H54 (cell line): ENCODE results near the gene TBX1.

Source experiments
- DNase-seq: peaks from one replicate; pipeline ENCODE4 v3.0.0; 2011; ENCODE audit warnings: low spot score, mixed read lengths; ENCODE audit not compliant: insufficient read length
- FAIRE-seq: peaks from 3 replicates; lab custom pipeline; 2011; peaks lifted over from hg19 to GRCh38; lab: Jason Lieb, UNC
- POLR2A ChIP-seq: IDR thresholded peaks from 2 replicates; pipeline ENCODE4 v1.6.1; 2011; ENCODE audit warnings: low read depth, mild to moderate bottlenecking, low read length

The TBX1 gene

GRCh38 chr22:19779011-19779421 is 18.4 kb downstream of the TBX1 start:
- no peak for FAIRE-seq
- no peak for DNase-seq
- no peak for TF ChIP-seq POLR2A

- DNase-seq (no peak), FAIRE-seq (no peak)
- no peak for TF ChIP-seq POLR2A
Observed at GRCh38 chr22:19779685-19780268, 19.2 kb downstream of the TBX1 start.

GRCh38 chr22:19782533-19782932 is 22.0 kb downstream of the TBX1 start:
- FAIRE-seq (no peak), DNase-seq (no peak)
- TF ChIP-seq POLR2A = no peak

GRCh38 chr22:19783586-19784383 is 23.2 kb downstream of the TBX1 start:
- DNase-seq (no peak), FAIRE-seq (no peak)
- no peak for TF ChIP-seq POLR2A

GRCh38 chr22:19784384-19785175 is 24.0 kb downstream of the TBX1 start:
- DNase-seq (no peak), FAIRE-seq (no peak)
- TF ChIP-seq POLR2A = no peak

- no peak for TF ChIP-seq POLR2A
- FAIRE-seq (no peak), DNase-seq (no peak)
Observed at GRCh38 chr22:19785461-19786263, 25.1 kb downstream of the TBX1 start.

GRCh38 chr22:19786264-19786585 is 25.6 kb downstream of the TBX1 start:
- no peak for TF ChIP-seq POLR2A

GRCh38 chr22:19786959-19787848 is 26.6 kb downstream of the TBX1 start:
- no peak for TF ChIP-seq POLR2A
- FAIRE-seq (no peak), DNase-seq (no peak)

More at GRCh38 chr22:19786264-19786585, 25.6 kb downstream of the TBX1 start:
- no peak for DNase-seq
- FAIRE-seq = no peak

- TF ChIP-seq POLR2A = no peak
- FAIRE-seq = no peak
- DNase-seq = no peak
Observed at GRCh38 chr22:19787849-19788141, 27.2 kb downstream of the TBX1 start.

GRCh38 chr22:19788661-19789225 is 28.2 kb downstream of the TBX1 start:
- no peak for FAIRE-seq
- DNase-seq = no peak
- no peak for TF ChIP-seq POLR2A

- DNase-seq = no peak
- no peak for TF ChIP-seq POLR2A
- no peak for FAIRE-seq
Observed at GRCh38 chr22:19789406-19789805, 28.8 kb downstream of the TBX1 start.

GRCh38 chr22:19789828-19790227 is 29.2 kb downstream of the TBX1 start:
- no peak for TF ChIP-seq POLR2A
- no peak for FAIRE-seq
- DNase-seq = no peak
